Measurements from ENCODE around the gene DPT. TPM values are rescaled to one million over a fixed set of nuclear protein-coding genes. Genes with fewer than 3 reads are reported as not detected.

DPT gene
- total RNA-seq, 4 donors from 2014 or later: 131 to 725 (median 412) TPM

DNA sequence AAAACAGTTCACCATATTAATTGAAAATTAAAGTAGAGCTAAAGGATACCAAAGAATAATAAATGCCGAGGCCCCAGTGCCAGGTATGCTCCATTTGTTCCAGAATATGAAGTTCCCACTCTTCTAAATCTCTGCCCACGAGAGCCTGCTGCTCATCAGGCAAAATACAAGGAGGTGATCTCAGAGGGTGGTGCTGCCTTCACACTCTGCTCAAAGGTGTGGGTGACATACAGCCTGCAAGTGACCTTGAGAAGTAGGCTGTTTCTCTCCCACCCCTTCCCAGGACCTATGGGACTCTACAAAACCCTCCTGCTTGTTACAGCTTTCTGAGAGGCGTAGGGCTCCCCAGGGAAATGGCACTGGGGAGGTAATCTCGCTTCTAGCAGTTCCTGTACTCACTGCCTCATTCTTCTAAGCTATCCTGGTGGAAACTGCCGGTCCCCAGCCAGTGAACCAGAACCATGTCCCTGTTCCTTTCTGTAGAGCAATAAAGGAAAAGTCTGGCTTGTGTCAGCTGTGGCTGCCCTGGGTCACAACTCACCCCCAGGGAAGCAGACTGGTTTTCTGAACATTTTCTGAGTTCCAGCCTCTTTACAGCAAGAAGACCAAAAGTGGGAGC is 26.9 kb upstream of the DPT start:
- TF ChIP-seq, protein P1, sequence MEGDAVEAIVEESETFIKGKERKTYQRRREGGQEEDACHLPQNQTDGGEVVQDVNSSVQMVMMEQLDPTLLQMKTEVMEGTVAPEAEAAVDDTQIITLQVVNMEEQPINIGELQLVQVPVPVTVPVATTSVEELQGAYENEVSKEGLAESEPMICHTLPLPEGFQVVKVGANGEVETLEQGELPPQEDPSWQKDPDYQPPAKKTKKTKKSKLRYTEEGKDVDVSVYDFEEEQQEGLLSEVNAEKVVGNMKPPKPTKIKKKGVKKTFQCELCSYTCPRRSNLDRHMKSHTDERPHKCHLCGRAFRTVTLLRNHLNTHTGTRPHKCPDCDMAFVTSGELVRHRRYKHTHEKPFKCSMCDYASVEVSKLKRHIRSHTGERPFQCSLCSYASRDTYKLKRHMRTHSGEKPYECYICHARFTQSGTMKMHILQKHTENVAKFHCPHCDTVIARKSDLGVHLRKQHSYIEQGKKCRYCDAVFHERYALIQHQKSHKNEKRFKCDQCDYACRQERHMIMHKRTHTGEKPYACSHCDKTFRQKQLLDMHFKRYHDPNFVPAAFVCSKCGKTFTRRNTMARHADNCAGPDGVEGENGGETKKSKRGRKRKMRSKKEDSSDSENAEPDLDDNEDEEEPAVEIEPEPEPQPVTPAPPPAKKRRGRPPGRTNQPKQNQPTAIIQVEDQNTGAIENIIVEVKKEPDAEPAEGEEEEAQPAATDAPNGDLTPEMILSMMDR (IDR thresholded peaks at IDR 0.05; ENCODE audit: low read depth): no peak

DNA sequence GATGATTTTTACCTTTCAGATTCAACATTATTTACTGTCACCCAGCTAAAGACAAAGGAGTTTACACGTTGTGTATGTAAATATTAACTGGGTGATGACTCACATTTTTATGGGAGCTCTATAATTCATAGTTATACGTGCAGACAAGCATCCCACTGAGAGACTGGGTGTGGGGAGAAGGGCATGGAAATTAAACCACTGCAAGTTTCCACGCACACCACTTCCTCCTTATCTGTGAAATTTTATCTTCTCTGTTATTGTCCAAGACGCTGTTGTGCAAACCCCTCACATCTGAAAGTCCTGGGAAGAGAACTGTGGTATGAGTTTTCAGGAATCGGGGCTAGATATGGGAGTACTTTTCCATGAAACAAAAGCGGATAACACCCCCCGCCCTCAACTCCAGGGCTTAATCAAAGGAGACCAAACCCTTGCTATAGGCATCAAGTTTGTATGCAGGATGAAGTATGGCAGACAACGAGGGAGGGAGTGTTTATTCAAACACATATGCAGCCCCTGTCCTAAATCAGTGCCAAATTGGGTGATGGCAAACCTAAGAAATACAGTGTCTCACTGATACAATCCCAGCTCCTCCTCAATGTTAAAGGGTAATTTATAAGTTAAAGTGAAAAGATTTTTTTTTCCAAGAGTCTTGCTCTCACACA is 23.3 kb upstream of the DPT start:
- TF ChIP-seq, protein P1 (IDR thresholded peaks at IDR 0.05; ENCODE audit: low read depth): no peak

DNA sequence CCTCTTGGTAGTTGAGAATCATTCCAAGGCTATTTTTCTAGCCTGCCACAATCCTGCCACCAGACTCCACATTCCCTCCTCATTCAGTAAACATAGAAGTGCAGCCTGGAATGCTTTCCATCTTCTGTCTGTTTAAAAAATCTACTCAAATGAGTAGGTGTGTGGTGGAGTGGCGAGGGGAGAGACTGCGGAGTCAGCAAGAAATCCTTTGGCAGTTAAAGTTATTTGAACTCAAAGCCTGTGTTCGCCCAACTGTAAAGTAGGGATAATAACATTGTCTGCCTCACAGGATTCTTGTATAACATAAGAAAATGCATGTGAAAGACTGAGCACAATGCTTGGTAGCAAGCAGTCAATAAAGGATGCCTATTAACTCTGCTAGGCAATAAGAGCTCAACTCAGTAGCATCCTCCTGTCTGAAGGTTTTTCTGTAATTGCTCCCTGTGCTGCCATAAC is 22.2 kb upstream of the DPT start:
- TF ChIP-seq, protein P1 (IDR thresholded peaks at IDR 0.05; ENCODE audit: low read depth): no peak

DNA sequence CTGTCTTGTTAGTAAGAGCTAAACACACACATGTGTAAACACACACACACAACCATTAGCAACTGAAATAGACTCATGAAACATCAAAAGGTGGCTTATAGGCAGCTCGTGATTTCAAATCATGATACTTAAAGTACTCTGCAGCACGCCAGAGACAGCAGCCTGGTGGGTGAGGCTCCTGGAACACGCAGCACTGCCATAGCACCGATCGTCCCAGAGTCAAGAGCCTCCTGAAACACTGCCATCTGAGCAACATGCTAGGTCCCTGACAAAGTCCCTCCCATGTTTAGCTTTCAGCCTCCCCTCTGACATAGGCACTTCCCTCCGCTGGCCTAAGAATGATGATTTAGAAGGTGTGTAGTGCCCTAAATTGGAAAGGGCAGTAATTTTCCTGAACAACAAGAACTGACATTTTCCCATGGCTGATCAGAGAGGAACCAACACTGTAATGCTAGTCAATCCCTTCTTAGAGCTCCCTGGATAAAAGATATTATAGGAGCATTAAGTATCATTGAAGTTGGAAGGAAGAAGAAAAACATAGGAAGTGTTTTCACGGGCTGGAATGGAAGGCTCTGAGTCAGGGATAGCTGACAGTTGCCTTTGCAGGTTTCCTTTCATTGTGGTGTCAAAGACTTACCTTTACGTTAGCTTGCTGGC is 14.1 kb upstream of the DPT start:
- TF ChIP-seq, protein P1 (IDR thresholded peaks at IDR 0.05; ENCODE audit: low read depth): no peak

DNA sequence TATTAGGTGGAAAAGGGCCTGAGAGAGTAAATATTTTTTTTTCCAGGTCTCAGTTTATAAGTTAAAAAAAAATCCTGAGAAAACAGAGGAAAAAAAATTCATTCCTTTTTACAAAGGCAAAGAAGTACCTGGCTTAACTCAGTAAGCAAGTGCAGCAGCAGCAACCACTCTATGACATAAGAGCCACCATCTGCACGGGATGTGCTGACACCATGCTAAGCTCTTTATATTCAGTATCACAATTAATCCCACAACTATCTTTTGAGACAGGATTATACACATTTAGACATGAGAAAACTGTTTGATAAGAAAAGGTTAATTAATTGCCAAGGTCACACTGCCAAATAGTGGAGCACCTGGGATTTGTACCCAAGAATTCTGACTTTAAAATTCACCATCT is 13.4 kb upstream of the DPT start:
- TF ChIP-seq, protein P1 (IDR thresholded peaks at IDR 0.05; ENCODE audit: low read depth): no peak

DNA sequence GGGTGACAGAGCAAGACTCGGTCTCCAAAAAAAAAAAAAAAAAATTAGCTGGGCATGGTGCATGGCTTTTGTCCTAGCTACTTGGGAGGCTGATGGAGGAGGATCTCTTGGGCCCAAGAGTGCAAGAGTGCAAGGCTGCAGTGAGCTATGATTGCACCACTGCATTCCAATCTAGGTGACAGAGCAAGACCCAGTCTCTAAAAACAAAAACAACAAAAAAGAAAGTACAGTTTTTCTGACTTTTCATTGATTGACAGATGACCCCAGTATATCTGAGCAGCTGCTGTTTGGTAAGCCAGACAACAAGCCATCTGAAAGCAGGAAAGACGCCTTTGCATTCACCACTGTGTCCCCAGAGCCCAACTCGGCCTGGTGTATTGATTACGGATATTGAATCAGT is 10.9 kb upstream of the DPT start:
- TF ChIP-seq, protein P1 (IDR thresholded peaks at IDR 0.05; ENCODE audit: low read depth): no peak

DNA sequence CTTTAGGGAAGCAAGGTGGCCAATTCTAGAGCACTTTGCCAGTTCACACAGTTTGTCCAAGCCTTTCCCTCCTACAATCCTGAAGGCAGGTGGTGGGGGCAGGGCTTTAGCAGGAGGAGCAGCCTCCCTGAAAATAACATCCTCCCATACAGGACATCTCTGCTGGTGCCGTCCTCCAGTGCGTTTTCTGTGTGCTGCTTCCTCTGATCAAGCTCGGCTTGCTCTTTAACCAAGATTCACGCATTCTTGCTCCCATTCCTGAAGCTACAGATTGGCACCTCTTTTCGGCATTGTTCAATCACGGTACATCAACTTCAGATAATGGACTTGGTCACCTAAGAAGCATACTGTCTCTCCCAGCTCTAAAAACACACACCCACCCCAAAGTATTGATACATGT is 7.5 kb upstream of the DPT start:
- TF ChIP-seq, protein P1 (IDR thresholded peaks at IDR 0.05; ENCODE audit: low read depth): no peak

Data from subcutaneous adipose tissue (tissue), 4 donors.